Neural progenitor cell (in vitro differentiated cells): ENCODE data around the gene UGT2B17. TPM values are rescaled to one million over a fixed set of nuclear protein-coding genes. Genes with fewer than 3 reads are reported as not detected.
"Not testable (repeated sequence)": the region's sequence is repeated elsewhere in the genome, so short reads cannot be mapped to it uniquely, and the experiment has no call there.

Experiments
- DNase-seq: peaks from one replicate; pipeline ENCODE4 v3.0.0-alpha.2; 2016; ENCODE audit warnings: low spot score
- H2AFZ ChIP-seq: fragments of 200-600 bp; sonication (generic); replicated peaks from 2 replicates; pipeline ENCODE4 v1.6.1; 2016; ENCODE audit warnings: antibody characterized with exemption
- H3F3A ChIP-seq: fragments of 200-600 bp; sonication (generic); 2 replicates; pipeline ENCODE4 v1.6.1; 2016; ENCODE audit warnings: antibody characterized with exemption, low read depth
- H3K27ac ChIP-seq: fragments of 200-600 bp; sonication (generic); 2 replicates; pipeline ENCODE4 v1.5.1; 2016; ENCODE audit warnings: mild to moderate bottlenecking
- H3K27me3 ChIP-seq: fragments of 200-600 bp; sonication (generic); 2 replicates; pipeline ENCODE4 v1.6.1; 2016; ENCODE audit warnings: mild to moderate bottlenecking, moderate library complexity
- H3K36me3 ChIP-seq: fragments of 200-600 bp; sonication (generic); 2 replicates; pipeline ENCODE4 v1.5.1; 2016
- H3K4me1 ChIP-seq: fragments of 200-600 bp; sonication (generic); 2 replicates; pipeline ENCODE4 v1.6.1; 2016; ENCODE audit warnings: mixed run types
- H3K4me2 ChIP-seq: fragments of 200-600 bp; sonication (generic); 2 replicates; pipeline ENCODE4 v1.6.1; 2016
- H3K4me3 ChIP-seq: fragments of 200-600 bp; sonication (generic); 2 replicates; pipeline ENCODE4 v1.5.1; 2016
- H3K79me2 ChIP-seq: fragments of 200-600 bp; sonication (generic); 2 replicates; pipeline ENCODE4 v1.6.1; 2016; ENCODE audit warnings: low read depth
- H3K9ac ChIP-seq: fragments of 200-600 bp; sonication (generic); 2 replicates; pipeline ENCODE4 v1.6.1; 2016
- H3K9me3 ChIP-seq: fragments of 200-600 bp; sonication (generic); 2 replicates; pipeline ENCODE4 v1.5.1; 2016; ENCODE audit warnings: low read depth
- H4K20me1 ChIP-seq: fragments of 200-600 bp; sonication (generic); 2 replicates; pipeline ENCODE4 v1.6.1; 2016; ENCODE audit warnings: low read depth
- H3K27ac Mint-ChIP-seq: 3 replicates; pipeline ENCODE4 v1.8.0; 2021; ENCODE audit warnings: mixed read lengths
- H3K27me3 Mint-ChIP-seq: 2 replicates; pipeline ENCODE4 v1.8.0; 2022; ENCODE audit warnings: low read depth, mild to moderate bottlenecking, inconsistent platforms, moderate library complexity, mixed read lengths; ENCODE audit not compliant: insufficient read depth
- H3K36me3 Mint-ChIP-seq: 3 replicates; pipeline ENCODE4 v1.8.0; 2021; ENCODE audit warnings: mixed read lengths
- H3K4me1 Mint-ChIP-seq: 3 replicates; pipeline ENCODE4 v1.8.0; 2021; ENCODE audit warnings: mixed read lengths
- H3K4me3 Mint-ChIP-seq: 3 replicates; pipeline ENCODE4 v1.8.0; 2021; ENCODE audit warnings: mild to moderate bottlenecking, moderate library complexity, mixed read lengths
- H3K9me3 Mint-ChIP-seq: 3 replicates; pipeline ENCODE4 v1.8.0; 2020; ENCODE audit warnings: mixed read lengths
- EZH2 ChIP-seq: fragments of 200-600 bp; sonication (generic); IDR thresholded peaks from 2 replicates; pipeline ENCODE4 v1.6.1; 2017; ENCODE audit warnings: antibody characterized with exemption, mild to moderate bottlenecking, moderate library complexity
- EZH2phosphoT487 ChIP-seq: fragments of 200-600 bp; sonication (generic); IDR thresholded peaks from 2 replicates; pipeline ENCODE4 v1.6.1; 2017; ENCODE audit warnings: antibody characterized with exemption
- total RNA-seq: library from RNA; depleted of rRNA; stranded (reverse); fragments of >200 nt; gene quantifications from 2 replicates; pipeline ENCODE4 v1.2.3, GENCODE V29; 2015; ENCODE audit warnings: low replicate concordance
- TF ChIP-seq, protein P1 (sequence below): fragments of 200-600 bp; sonication (generic); IDR thresholded peaks from 2 replicates; pipeline ENCODE4 v1.5.1; 2017; ENCODE audit warnings: antibody characterized with exemption, mild to moderate bottlenecking

The UGT2B17 gene
- total RNA-seq, 1 donor from 2014 or later, result not detected

- no peak overlapping the region for H3K27ac ChIP-seq
- H3K27ac Mint-ChIP-seq, result no peak overlapping the region
- TF ChIP-seq EZH2 (no peak), EZH2phosphoT487 (no peak)
- TF ChIP-seq, protein P1, sequence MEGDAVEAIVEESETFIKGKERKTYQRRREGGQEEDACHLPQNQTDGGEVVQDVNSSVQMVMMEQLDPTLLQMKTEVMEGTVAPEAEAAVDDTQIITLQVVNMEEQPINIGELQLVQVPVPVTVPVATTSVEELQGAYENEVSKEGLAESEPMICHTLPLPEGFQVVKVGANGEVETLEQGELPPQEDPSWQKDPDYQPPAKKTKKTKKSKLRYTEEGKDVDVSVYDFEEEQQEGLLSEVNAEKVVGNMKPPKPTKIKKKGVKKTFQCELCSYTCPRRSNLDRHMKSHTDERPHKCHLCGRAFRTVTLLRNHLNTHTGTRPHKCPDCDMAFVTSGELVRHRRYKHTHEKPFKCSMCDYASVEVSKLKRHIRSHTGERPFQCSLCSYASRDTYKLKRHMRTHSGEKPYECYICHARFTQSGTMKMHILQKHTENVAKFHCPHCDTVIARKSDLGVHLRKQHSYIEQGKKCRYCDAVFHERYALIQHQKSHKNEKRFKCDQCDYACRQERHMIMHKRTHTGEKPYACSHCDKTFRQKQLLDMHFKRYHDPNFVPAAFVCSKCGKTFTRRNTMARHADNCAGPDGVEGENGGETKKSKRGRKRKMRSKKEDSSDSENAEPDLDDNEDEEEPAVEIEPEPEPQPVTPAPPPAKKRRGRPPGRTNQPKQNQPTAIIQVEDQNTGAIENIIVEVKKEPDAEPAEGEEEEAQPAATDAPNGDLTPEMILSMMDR, result no peak
- no peaks in the 10 kb centered on the region for H3K4me1 Mint-ChIP-seq
- H3K4me2 ChIP-seq, result no peak overlapping the region
- no peak overlapping the region for H3K9ac ChIP-seq
- no peaks in the 10 kb centered on the region for H3F3A ChIP-seq
- H3K4me1 ChIP-seq, result no peaks in the 10 kb centered on the region
- no peak overlapping the region for H3K4me3 Mint-ChIP-seq
- H3K9me3 Mint-ChIP-seq, result no peaks in the 10 kb centered on the region
- H3K27me3 ChIP-seq, result no peaks in the 10 kb centered on the region
- no peak for DNase-seq
- H3K27me3 Mint-ChIP-seq, result no peaks in the 10 kb centered on the region
- H2AFZ ChIP-seq, result no peak overlapping the region
- H3K9me3 ChIP-seq, result no peaks in the 10 kb centered on the region
- H3K4me3 ChIP-seq, result no peak overlapping the region
- H4K20me1 ChIP-seq, result no peaks in the 10 kb centered on the region
- H3K36me3 ChIP-seq, result no peaks in the 10 kb centered on the region
- H3K79me2 ChIP-seq, result no peaks in the 10 kb centered on the region
- H3K36me3 Mint-ChIP-seq, result no peaks in the 10 kb centered on the region
Measured at GRCh38 chr4:68581383-68582338, 5.5 kb upstream of the UGT2B17 start.

DNA sequence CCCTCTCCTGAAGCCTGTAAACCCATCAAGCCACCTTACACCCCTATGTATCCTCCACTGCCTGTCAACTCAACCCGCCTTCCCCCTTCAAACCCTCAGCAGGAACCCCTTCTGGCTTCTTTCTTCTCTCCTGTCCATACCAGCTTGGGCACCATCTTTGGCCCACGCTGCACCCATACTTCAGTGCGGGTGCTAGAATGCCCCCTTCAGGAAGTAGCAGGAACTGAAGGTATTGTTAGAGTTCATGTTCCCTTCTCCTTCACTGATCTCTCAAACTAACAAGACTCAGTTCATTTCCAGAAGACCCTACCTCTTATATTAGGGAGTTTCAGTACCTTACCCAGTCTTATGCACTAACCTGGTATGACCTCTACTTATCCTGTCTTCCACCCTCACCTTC, 1.5 kb upstream of the UGT2B17 start:
- Histone ChIP-seq H3K9ac (no peak overlapping the region), H3K79me2 (no peaks in the 10 kb centered on the region), H3K27me3 (no peaks in the 10 kb centered on the region), H2AFZ (no peak overlapping the region), H3K4me3 (no peak overlapping the region), H3K4me2 (no peak overlapping the region), H3K4me1 (no peaks in the 10 kb centered on the region), H4K20me1 (no peaks in the 10 kb centered on the region), H3K36me3 (no peaks in the 10 kb centered on the region), H3K9me3 (no peaks in the 10 kb centered on the region), H3F3A (no peaks in the 10 kb centered on the region), H3K27ac (no peak overlapping the region)
- DNase-seq, result no peak
- no peaks in the 10 kb centered on the region for H3K36me3 Mint-ChIP-seq
- no peak overlapping the region for H3K27ac Mint-ChIP-seq
- H3K27me3 Mint-ChIP-seq, result no peaks in the 10 kb centered on the region
- no peak overlapping the region for H3K4me3 Mint-ChIP-seq
- TF ChIP-seq, protein P1, result no peak
- TF ChIP-seq EZH2phosphoT487, result no peak
- TF ChIP-seq EZH2, result no peak
- H3K9me3 Mint-ChIP-seq, result no peaks in the 10 kb centered on the region
- no peaks in the 10 kb centered on the region for H3K4me1 Mint-ChIP-seq

DNA sequence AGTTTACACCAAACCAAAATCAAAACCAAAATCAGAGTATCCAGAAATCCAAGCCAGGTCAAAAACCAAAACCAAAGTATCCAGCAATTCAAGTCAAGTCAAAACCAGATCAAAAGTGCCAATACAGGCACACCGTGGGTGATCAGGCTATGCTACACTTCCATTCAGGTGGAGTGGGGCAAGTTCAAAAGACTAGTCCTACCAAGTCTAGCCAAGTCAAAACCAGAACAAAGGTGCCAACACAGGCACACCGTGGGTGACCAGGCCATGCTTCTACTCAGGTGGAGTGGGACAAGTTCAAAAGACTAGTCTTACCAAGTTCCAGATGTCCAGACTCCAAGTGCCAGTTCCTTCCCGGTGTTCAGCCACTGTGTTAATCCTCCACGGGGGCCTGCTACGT, 486 bp downstream of the UGT2B17 start:
- H3F3A ChIP-seq, H3K27ac Mint-ChIP-seq, H2AFZ ChIP-seq, H3K4me1 ChIP-seq, H3K9me3 ChIP-seq, H3K36me3 ChIP-seq, H3K27ac ChIP-seq, H3K4me2 ChIP-seq, H3K79me2 ChIP-seq, H3K4me3 Mint-ChIP-seq, H3K27me3 Mint-ChIP-seq, H3K4me3 ChIP-seq, H4K20me1 ChIP-seq, H3K36me3 Mint-ChIP-seq, H3K4me1 Mint-ChIP-seq, H3K27me3 ChIP-seq, H3K9me3 Mint-ChIP-seq, DNase-seq, H3K9ac ChIP-seq: not testable (repeated sequence)

DNA sequence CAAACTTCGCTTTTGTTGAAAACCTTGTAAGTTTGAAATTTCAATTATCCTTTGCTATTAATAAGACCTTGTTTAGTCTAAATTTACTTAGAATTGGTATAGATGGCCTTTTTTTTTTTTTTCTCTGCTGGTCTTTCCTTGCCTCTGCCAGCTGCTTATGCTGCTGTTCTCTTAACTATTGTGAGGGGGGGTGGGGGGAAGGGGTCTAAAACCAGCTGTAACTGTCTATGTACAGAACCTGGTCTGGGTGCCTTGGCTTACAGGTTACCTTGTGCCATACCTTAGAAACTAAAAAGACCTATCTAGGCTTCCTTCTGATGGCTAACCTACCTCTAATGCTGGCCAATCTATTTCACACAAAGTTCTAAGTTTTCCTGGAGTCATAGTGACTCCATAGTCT, 1.0 kb downstream of the UGT2B17 start:
- Histone ChIP-seq H3K9me3 (no peaks in the 10 kb centered on the region), H3K9ac (no peak overlapping the region), H3K27me3 (no peaks in the 10 kb centered on the region), H4K20me1 (no peaks in the 10 kb centered on the region), H3K4me3 (no peak overlapping the region), H3F3A (no peaks in the 10 kb centered on the region), H3K4me2 (no peak overlapping the region), H3K4me1 (no peaks in the 10 kb centered on the region), H3K27ac (no peak overlapping the region), H3K36me3 (no peaks in the 10 kb centered on the region), H3K79me2 (no peaks in the 10 kb centered on the region), H2AFZ (no peak overlapping the region)
- no peaks in the 10 kb centered on the region for H3K27me3 Mint-ChIP-seq
- no peak overlapping the region for H3K4me3 Mint-ChIP-seq
- H3K27ac Mint-ChIP-seq, result no peak overlapping the region
- DNase-seq, result no peak
- H3K4me1 Mint-ChIP-seq, result no peaks in the 10 kb centered on the region
- no peaks in the 10 kb centered on the region for H3K9me3 Mint-ChIP-seq
- no peaks in the 10 kb centered on the region for H3K36me3 Mint-ChIP-seq
- TF ChIP-seq, protein P1, result no peak
- TF ChIP-seq EZH2 (no peak), EZH2phosphoT487 (no peak)
